ENCODE results near the gene YES1. TPM values are rescaled to one million over a fixed set of nuclear protein-coding genes. Genes with fewer than 3 reads are reported as not detected.

Gene YES1
- total RNA-seq, 1 experiment from 2014 or later, result 84.5 TPM

DNA sequence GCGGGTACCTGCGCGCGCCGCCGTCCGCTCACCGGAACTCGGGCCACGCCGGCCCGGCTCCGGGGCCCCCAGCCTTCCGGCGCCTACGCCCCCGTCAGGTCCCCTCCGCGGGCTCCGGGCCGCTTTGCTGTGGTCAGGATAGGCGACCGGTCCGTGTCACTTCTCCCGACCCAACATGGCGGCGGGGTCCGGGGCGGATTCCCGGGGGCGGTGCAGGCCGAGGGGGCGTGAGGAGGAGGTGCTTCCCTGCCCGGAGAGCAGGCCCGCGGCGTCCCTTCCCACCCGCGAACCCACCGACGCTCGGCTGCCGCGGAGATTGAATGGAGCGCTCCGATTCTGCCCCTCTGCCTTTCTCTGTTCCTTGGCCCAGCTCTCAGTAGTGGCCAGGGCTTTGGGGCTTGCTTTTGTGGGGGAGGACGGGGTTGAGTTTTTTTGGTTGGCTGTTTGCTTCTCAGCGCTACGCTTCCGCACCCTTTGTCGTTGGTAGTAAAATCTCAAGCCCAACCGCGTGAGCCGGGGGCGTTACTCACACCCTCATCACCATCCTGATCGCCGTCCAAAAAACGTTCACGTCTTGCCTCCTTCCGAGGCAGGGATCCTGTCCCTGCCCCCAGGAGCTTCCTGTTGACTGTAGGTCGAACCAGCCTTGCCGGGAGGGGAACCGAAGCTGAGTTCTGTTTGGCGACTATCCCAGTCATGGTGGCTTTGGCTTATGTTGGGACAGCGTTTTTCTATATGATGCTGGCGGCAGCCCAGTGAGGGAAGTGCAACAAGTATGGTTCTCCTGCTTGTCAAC lies 532 bp upstream of the YES1 start:
- H4K20me1 ChIP-seq (ENCODE audit: insufficient read depth), result 0 out of 2 replicates have a peak, but pooled peaks cover 11% of the 10 kb centered on the region
- DNase-seq (ENCODE audit: low read depth, low spot score) (peak; percentile 51), ATAC-seq (peak; percentile 83)
- H3K27me3 ChIP-seq (ENCODE audit: insufficient read depth, low read length), result no peaks in the 10 kb centered on the region
- H3K27ac ChIP-seq (ENCODE audit: low read depth, low read length), result peak overlapping the region; percentile 81
- H3K4me3 ChIP-seq (replicated peaks in 1 of 2; ENCODE audit: low read depth in 1 of 2, low read length in 2 of 2), result peak overlapping the region; percentile 84 to 91
- H2AFZ ChIP-seq (ENCODE audit: low read depth, low read length, poor library complexity, severe bottlenecking), result peak overlapping the region; percentile 18
- intact Hi-C loops (cut with micrococcal nuclease), result no loop called here
- ChIA-PET POLR2A (interaction anchor here (1.1 kb wide), 1 partner anchor 18 kb away, joined by 3 read pairs; no protein-coding TSS in a partner anchor), CTCF (interaction anchor here (1.3 to 1.9 kb wide), 3 partner anchors 18 to 20 kb away, joined by 3 to 7 read pairs (median 6); no protein-coding TSS in a partner anchor), RAD21 (ENCODE audit: low non-redundant PET in 1 of 2, low total read pairs in 2 of 2, uncharacterized antibody in 2 of 2, unreplicated experiment in 2 of 2) (no interaction called here)
- peaks cover 42% of the 10 kb centered on the region for H3K79me2 ChIP-seq (ENCODE audit: insufficient read depth, low read length)
- peak overlapping the region; percentile 89 for H3K4me2 ChIP-seq (ENCODE audit: low read length)
- BruUV-seq (replicated peaks), result TSS peak; percentile 84
- peaks cover 11 to 18% of the 10 kb centered on the region in 2 experiments for H3K4me1 ChIP-seq (ENCODE audit: control insufficient read depth in 1 of 2, insufficient read depth in 2 of 2, low read length in 2 of 2)
- H3K9ac ChIP-seq (ENCODE audit: low read length), result peak overlapping the region; percentile 86
- no peaks in the 10 kb centered on the region for H3K9me3 ChIP-seq (ENCODE audit: control insufficient read depth in 1 of 2, insufficient read depth in 1 of 2, low read depth in 1 of 2, low read length in 2 of 2)
- H3K36me3 ChIP-seq (ENCODE audit: control insufficient read depth in 1 of 2, insufficient read depth in 2 of 2, low read length in 2 of 2), result no peaks in the 10 kb centered on the region
- no peaks in the 10 kb centered on the region for H3K9me2 ChIP-seq (ENCODE audit: insufficient read depth)
- TF ChIP-seq, protein P1, sequence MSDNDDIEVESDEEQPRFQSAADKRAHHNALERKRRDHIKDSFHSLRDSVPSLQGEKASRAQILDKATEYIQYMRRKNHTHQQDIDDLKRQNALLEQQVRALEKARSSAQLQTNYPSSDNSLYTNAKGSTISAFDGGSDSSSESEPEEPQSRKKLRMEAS (IDR thresholded peaks at IDR 0.05), result peak; percentile 79
- TF ChIP-seq ZFX (IDR thresholded peaks at IDR 0.05), result 0 out of 2 replicates have a peak, but pooled peaks have one; percentile 4
- TF ChIP-seq POLR2AphosphoS5 (IDR thresholded peaks at IDR 0.05; ENCODE audit: low read depth, low read length), result peak; percentile 74
- TF ChIP-seq YY1 (IDR thresholded peaks at IDR 0.05; ENCODE audit: extremely low read depth, insufficient replicate concordance, low read depth, low read length), result peak; percentile 86
- peak; percentile 86 for TF ChIP-seq EGR1 (IDR thresholded peaks at IDR 0.05; ENCODE audit: low read depth)
- TF ChIP-seq, protein P2, sequence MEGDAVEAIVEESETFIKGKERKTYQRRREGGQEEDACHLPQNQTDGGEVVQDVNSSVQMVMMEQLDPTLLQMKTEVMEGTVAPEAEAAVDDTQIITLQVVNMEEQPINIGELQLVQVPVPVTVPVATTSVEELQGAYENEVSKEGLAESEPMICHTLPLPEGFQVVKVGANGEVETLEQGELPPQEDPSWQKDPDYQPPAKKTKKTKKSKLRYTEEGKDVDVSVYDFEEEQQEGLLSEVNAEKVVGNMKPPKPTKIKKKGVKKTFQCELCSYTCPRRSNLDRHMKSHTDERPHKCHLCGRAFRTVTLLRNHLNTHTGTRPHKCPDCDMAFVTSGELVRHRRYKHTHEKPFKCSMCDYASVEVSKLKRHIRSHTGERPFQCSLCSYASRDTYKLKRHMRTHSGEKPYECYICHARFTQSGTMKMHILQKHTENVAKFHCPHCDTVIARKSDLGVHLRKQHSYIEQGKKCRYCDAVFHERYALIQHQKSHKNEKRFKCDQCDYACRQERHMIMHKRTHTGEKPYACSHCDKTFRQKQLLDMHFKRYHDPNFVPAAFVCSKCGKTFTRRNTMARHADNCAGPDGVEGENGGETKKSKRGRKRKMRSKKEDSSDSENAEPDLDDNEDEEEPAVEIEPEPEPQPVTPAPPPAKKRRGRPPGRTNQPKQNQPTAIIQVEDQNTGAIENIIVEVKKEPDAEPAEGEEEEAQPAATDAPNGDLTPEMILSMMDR (IDR thresholded peaks at IDR 0.05 in 2 of 3, conservative IDR thresholded peaks at IDR 0.05 in 1 of 3; ENCODE audit: borderline replicate concordance in 1 of 3, insufficient read depth in 1 of 3, low read depth in 2 of 3, low read length in 2 of 3), result no peak
- TF ChIP-seq, protein P3, sequence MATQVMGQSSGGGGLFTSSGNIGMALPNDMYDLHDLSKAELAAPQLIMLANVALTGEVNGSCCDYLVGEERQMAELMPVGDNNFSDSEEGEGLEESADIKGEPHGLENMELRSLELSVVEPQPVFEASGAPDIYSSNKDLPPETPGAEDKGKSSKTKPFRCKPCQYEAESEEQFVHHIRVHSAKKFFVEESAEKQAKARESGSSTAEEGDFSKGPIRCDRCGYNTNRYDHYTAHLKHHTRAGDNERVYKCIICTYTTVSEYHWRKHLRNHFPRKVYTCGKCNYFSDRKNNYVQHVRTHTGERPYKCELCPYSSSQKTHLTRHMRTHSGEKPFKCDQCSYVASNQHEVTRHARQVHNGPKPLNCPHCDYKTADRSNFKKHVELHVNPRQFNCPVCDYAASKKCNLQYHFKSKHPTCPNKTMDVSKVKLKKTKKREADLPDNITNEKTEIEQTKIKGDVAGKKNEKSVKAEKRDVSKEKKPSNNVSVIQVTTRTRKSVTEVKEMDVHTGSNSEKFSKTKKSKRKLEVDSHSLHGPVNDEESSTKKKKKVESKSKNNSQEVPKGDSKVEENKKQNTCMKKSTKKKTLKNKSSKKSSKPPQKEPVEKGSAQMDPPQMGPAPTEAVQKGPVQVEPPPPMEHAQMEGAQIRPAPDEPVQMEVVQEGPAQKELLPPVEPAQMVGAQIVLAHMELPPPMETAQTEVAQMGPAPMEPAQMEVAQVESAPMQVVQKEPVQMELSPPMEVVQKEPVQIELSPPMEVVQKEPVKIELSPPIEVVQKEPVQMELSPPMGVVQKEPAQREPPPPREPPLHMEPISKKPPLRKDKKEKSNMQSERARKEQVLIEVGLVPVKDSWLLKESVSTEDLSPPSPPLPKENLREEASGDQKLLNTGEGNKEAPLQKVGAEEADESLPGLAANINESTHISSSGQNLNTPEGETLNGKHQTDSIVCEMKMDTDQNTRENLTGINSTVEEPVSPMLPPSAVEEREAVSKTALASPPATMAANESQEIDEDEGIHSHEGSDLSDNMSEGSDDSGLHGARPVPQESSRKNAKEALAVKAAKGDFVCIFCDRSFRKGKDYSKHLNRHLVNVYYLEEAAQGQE (IDR thresholded peaks at IDR 0.05; ENCODE audit: low read depth), result no peak
- no peak for TF ChIP-seq SRF (IDR thresholded peaks at IDR 0.05; ENCODE audit: low read depth)
- peak; percentile 36; the same call in 1 of the 2 replicates for TF ChIP-seq CBX3 (IDR thresholded peaks at IDR 0.05; ENCODE audit: low read depth)
- no peak for TF ChIP-seq CEBPB (IDR thresholded peaks at IDR 0.05; ENCODE audit: low read depth)
- TF ChIP-seq, protein P4, sequence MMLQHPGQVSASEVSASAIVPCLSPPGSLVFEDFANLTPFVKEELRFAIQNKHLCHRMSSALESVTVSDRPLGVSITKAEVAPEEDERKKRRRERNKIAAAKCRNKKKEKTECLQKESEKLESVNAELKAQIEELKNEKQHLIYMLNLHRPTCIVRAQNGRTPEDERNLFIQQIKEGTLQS (IDR thresholded peaks at IDR 0.05), result no peak
- TF ChIP-seq FOSL1 (IDR thresholded peaks at IDR 0.05; ENCODE audit: low read depth), result no peak
- TF ChIP-seq RAD21 (IDR thresholded peaks at IDR 0.05; ENCODE audit: low read depth), result no peak
- no peak for TF ChIP-seq ZNF274 (IDR thresholded peaks at IDR 0.05; ENCODE audit: low read depth, low read length)
- TF ChIP-seq JUND (IDR thresholded peaks at IDR 0.05), result no peak
- TF ChIP-seq EZH2 (IDR thresholded peaks at IDR 0.05), result no peak
- TF ChIP-seq, protein P5, sequence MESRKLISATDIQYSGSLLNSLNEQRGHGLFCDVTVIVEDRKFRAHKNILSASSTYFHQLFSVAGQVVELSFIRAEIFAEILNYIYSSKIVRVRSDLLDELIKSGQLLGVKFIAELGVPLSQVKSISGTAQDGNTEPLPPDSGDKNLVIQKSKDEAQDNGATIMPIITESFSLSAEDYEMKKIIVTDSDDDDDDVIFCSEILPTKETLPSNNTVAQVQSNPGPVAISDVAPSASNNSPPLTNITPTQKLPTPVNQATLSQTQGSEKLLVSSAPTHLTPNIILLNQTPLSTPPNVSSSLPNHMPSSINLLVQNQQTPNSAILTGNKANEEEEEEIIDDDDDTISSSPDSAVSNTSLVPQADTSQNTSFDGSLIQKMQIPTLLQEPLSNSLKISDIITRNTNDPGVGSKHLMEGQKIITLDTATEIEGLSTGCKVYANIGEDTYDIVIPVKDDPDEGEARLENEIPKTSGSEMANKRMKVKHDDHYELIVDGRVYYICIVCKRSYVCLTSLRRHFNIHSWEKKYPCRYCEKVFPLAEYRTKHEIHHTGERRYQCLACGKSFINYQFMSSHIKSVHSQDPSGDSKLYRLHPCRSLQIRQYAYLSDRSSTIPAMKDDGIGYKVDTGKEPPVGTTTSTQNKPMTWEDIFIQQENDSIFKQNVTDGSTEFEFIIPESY (IDR thresholded peaks at IDR 0.05; ENCODE audit: extremely low read depth, insufficient replicate concordance, low read length), result no peak
- peak; percentile 11 for TF ChIP-seq TCF7L2 (IDR thresholded peaks at IDR 0.05; ENCODE audit: borderline replicate concordance, extremely low read depth, insufficient read depth, insufficient read length)
